ENCODE results near the gene KRT75. TPM values are rescaled to one million over a fixed set of nuclear protein-coding genes. Genes with fewer than 3 reads are reported as not detected.

The KRT75 gene
- total RNA-seq, 3 donors from 2014 or later (not counting 1 experiment from before 2014, with no cell fraction given), result not detected

DNA sequence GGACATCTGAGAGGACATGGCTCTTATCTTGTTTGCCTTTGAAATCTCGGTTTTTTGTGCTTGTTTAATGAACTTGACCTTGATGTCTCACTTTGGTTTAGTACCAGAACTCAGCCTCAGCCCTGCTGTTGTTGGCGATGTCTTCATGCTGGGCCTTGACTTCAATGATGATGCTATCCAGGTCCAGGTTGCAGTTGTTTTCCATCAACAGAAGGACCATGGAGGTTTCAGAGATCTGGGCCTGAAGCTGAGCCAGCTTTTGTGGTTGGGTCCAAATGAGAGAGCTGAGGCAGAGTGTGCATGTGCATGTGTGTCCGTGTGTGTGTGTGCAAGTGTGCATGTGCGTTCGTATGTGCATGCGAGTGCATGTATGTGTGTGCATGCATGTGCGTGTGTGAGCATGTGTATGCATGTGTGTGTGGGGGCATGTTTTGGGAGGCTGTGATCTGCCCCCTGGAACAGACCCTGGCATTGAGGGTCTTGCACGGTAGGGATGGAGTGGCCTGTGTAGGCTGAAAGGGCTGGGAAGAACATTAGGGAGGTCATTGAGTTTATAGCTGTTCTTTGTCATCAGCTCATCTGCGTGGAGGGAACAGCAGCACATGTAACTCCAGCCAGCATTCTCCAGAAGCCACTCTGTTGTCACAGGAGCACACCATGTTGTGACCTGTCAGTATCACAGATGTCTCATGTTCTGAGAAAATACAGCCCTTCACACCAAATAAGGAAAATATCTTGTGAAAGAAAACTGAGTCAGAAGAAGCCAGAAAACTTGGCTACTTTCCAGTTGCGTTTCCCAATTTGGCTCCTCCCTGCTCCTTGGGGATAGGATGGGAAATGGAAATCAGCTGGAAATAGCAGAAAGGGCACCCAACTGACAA, 18.1 kb downstream of the KRT75 start:
- ATAC-seq (no peak), DNase-seq (no peak)
- H3K9me3 ChIP-seq (ENCODE audit: control insufficient read depth, insufficient read depth, low read length), result no peaks in the 10 kb centered on the region
- no peak overlapping the region for H3K4me3 ChIP-seq (ENCODE audit: low read length)
- Mint-ChIP-seq H3K36me3 (no peaks in the 10 kb centered on the region), H3K4me1 (peaks cover 10 to 12% of the 10 kb centered on the region in 2 donors), H3K27ac (no peak overlapping the region), H3K4me3 (no peak overlapping the region), H3K9me3 (no peaks in the 10 kb centered on the region), H3K27me3 (ENCODE audit: low read depth in 2 of 2) (peaks cover 8 to 25% of the 10 kb centered on the region in 2 donors)
- H3K36me3 ChIP-seq (ENCODE audit: control insufficient read depth, insufficient read depth, low read length), result no peaks in the 10 kb centered on the region
- 85% methylated on average over 10 of the region's 10 CpGs for WGBS (ENCODE audit: insufficient coverage)
- intact Hi-C loops (cut with micrococcal nuclease), result no loop called here
- TF ChIP-seq, protein P1, sequence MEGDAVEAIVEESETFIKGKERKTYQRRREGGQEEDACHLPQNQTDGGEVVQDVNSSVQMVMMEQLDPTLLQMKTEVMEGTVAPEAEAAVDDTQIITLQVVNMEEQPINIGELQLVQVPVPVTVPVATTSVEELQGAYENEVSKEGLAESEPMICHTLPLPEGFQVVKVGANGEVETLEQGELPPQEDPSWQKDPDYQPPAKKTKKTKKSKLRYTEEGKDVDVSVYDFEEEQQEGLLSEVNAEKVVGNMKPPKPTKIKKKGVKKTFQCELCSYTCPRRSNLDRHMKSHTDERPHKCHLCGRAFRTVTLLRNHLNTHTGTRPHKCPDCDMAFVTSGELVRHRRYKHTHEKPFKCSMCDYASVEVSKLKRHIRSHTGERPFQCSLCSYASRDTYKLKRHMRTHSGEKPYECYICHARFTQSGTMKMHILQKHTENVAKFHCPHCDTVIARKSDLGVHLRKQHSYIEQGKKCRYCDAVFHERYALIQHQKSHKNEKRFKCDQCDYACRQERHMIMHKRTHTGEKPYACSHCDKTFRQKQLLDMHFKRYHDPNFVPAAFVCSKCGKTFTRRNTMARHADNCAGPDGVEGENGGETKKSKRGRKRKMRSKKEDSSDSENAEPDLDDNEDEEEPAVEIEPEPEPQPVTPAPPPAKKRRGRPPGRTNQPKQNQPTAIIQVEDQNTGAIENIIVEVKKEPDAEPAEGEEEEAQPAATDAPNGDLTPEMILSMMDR (IDR thresholded peaks at IDR 0.05), result no peak
- no peak overlapping the region for H3K27ac ChIP-seq (ENCODE audit: low read length)
- H3K27me3 ChIP-seq (ENCODE audit: control insufficient read depth, insufficient read depth, low read length), result no peaks in the 10 kb centered on the region
- H3K4me1 ChIP-seq (ENCODE audit: control insufficient read depth, insufficient read depth, low read length), result no peaks in the 10 kb centered on the region

- intact Hi-C loops (cut with micrococcal nuclease), result no loop called here
- no peaks in the 10 kb centered on the region for H3K36me3 ChIP-seq (ENCODE audit: control insufficient read depth, insufficient read depth, low read length)
- no peaks in the 10 kb centered on the region for H3K9me3 Mint-ChIP-seq
- ATAC-seq (no peak), DNase-seq (no peak)
- WGBS (ENCODE audit: insufficient coverage), result 84% methylated on average over 5 of the region's 5 CpGs
- TF ChIP-seq, protein P1 (IDR thresholded peaks at IDR 0.05), result no peak
- no peak overlapping the region for H3K27ac Mint-ChIP-seq
- peaks cover 6% of the 10 kb centered on the region in 2 donors for H3K4me1 Mint-ChIP-seq
- no peaks in the 10 kb centered on the region for H3K27me3 ChIP-seq (ENCODE audit: control insufficient read depth, insufficient read depth, low read length)
- H3K9me3 ChIP-seq (ENCODE audit: control insufficient read depth, insufficient read depth, low read length), result no peaks in the 10 kb centered on the region
- H3K36me3 Mint-ChIP-seq, result no peaks in the 10 kb centered on the region
- no peak overlapping the region for H3K27ac ChIP-seq (ENCODE audit: low read length)
- peaks cover 8 to 23% of the 10 kb centered on the region in 2 donors for H3K27me3 Mint-ChIP-seq (ENCODE audit: low read depth in 2 of 2)
- H3K4me3 ChIP-seq (ENCODE audit: low read length), result no peak overlapping the region
- H3K4me3 Mint-ChIP-seq, result no peak overlapping the region
- H3K4me1 ChIP-seq (ENCODE audit: control insufficient read depth, insufficient read depth, low read length), result no peaks in the 10 kb centered on the region
Measured at GRCh38 chr12:52414936-52415335, 19.2 kb downstream of the KRT75 start.

GRCh38 chr12:52413782-52414345, 20.3 kb downstream of the KRT75 start:
- Histone ChIP-seq H3K4me1 (ENCODE audit: control insufficient read depth, insufficient read depth, low read length) (no peaks in the 10 kb centered on the region), H3K9me3 (ENCODE audit: control insufficient read depth, insufficient read depth, low read length) (no peaks in the 10 kb centered on the region), H3K4me3 (ENCODE audit: low read length) (no peak overlapping the region), H3K36me3 (ENCODE audit: control insufficient read depth, insufficient read depth, low read length) (no peaks in the 10 kb centered on the region), H3K27ac (ENCODE audit: low read length) (no peak overlapping the region), H3K27me3 (ENCODE audit: control insufficient read depth, insufficient read depth, low read length) (no peaks in the 10 kb centered on the region)
- TF ChIP-seq, protein P1 (IDR thresholded peaks at IDR 0.05), result no peak
- ATAC-seq (no peak), DNase-seq (no peak)
- Mint-ChIP-seq H3K4me3 (no peak overlapping the region), H3K9me3 (no peaks in the 10 kb centered on the region), H3K27me3 (ENCODE audit: low read depth in 2 of 2) (peaks cover 8 to 17% of the 10 kb centered on the region in 2 donors), H3K27ac (no peak overlapping the region), H3K36me3 (no peaks in the 10 kb centered on the region), H3K4me1 (no peaks in the 10 kb centered on the region)
- intact Hi-C loops (cut with micrococcal nuclease), result no loop called here
- WGBS (ENCODE audit: insufficient coverage), result 66% methylated on average over 8 of the region's 8 CpGs

All from natural killer cell (primary cell).